T47D (cell line): Measurements from ENCODE around the gene YDJC.
"Not testable (repeated sequence)": the region's sequence is repeated elsewhere in the genome, so short reads cannot be mapped to it uniquely, and the experiment has no call there.

Experiments
- DNase-seq, 2 experiments: peaks; one replicate each; pipeline versions ENCODE4 v3.0.0 to v3.0.0-alpha.2; 2011 to 2012; ENCODE audit warnings: low read depth in 1 of 2, low spot score in 1 of 2
- JUND ChIP-seq: IDR thresholded peaks from 2 replicates; pipeline ENCODE4 v1.6.1; 2012; ENCODE audit warnings: low read depth
- in situ Hi-C: cut with HindIII; loops from 2 replicates; pipeline ENCODE4 v1.10.0; 2016; ENCODE audit warnings: low sequenced_read_pairs, low pct_unique_long_range_greater_than_20kb

Gene YDJC

GRCh38 chr22:21629255-21630149 is at the start of gene YDJC:
Gene YDJC (minus strand): TSS chr22:21630022. CDS start chr22:21630014, 8 bp downstream.
- peak; percentile 66 to 94 for DNase-seq
- in situ Hi-C loops, result no loop called here
- no peak for TF ChIP-seq JUND

DNA sequence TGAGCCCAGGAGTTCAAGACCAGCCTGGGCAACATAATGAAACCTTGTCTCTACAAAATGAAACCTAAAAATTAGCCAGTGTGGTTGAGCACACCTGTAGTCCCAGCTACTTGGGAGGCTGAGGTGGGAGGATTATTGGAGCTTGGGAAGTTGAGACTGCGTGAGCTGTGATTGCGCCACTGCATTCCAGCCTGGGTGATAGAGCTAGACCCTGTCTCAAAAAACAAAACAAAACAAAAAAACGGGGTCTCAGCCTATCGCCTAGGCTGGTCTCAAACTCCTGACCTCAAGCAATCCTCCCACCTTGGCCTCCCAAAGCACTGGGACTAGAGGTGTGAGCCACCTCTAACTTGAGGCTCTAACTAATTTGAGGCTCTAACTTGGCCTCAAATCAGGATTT is 49.6 kb upstream of the YDJC start:
- no peak for DNase-seq
- no peak for TF ChIP-seq JUND

DNA sequence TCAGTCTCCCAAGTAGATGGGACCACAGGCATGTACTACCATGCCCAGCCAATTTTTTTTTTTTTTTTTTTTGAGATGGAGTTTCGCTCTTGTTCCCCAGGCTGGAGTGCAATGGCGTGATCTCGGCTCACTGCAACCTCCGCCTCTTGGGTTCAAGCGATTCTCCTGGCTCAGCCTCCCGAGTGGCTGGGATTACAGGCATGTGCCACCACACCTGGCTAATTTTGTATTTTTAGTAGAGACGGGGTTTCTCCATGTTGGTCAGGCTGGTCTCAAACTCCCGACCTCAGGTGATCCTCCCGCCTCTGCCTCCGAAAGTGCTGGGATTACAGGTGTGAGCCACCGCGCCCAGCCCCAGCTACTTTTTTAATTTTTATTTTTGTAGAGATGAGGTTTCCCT is 49.0 kb upstream of the YDJC start:
- DNase-seq, in situ Hi-C loops: not testable (repeated sequence)

More for the DNA sequence above, 49.6 kb upstream of the YDJC start:
- in situ Hi-C loops, result no loop called here

DNA sequence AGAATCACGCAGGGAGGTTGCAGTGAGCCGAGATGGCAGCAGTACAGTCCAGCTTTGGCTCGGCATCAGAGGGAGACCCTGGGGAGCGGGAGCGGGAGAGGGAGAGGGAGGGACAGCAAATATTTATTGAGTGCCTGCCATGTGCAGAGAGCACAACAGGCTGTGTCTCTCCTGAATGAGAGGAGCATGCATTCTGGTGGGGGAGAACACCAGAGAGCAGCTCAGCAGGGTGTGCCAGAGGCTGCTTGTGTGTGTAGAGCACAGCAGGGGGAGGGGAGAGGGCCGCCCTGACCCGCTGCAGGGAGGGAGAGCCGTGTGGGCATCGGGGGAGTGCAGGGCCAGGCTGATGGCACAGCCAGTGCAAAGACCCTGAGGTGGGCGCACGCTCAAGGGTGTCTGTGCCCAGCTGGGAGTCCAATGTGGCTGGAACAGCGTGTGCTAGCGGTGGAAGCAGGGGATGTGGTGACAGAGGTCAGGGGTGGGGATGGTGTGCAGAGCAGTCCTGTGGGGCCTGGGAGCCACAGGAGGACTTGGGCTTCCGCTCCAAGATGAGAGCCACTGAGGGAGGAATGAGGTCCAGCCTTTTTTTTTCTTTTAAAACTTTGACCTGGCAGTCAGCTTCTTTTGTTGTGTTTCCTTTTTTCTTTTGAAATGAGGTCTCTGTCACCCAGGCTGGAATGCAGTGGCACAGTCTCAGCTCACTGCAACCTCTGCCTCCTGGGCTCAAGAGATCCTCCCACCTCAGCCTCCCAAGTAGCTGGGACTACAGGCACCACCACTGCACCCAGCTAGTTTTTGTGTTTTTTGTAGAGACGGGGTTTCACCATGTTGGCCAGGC is 48.0 kb upstream of the YDJC start:
- in situ Hi-C loops, result no loop called here
- no peak for TF ChIP-seq JUND
- DNase-seq, result no peak

GRCh38 chr22:21674638-21675245 is 44.9 kb upstream of the YDJC start:
- TF ChIP-seq JUND, result no peak
- DNase-seq, result no peak
- in situ Hi-C loops, result no loop called here

- in situ Hi-C loops, result no loop called here
- DNase-seq, result no peak
- TF ChIP-seq JUND, result no peak
Measured at GRCh38 chr22:21673534-21674321, 43.9 kb upstream of the YDJC start.

- no peak for DNase-seq
- TF ChIP-seq JUND, result no peak
- in situ Hi-C loops, result no loop called here
Measured at GRCh38 chr22:21672107-21672629, 42.3 kb upstream of the YDJC start.

DNA sequence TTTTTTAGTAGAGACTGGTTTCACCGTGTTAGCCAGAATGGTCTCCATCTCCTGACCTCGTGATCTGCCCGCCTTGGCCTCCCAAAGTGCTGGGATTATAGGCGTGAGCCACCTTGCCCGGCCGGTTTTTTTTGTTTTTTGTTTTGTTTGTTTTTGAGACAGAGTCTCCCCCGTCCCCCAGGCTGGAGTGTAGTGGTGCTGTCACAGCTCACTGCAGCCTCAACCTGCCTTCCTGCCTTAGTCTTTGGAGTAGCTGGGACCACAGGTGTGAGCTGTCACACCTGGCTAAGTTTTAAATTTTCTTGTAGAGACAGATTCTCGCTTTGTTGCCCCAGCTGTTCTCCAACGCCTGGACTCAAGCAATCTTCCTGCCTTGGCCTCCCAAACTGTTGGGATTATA is 39.2 kb upstream of the YDJC start:
- in situ Hi-C loops, result no loop called here
- DNase-seq, result peak in 1 of 2 experiments; percentile 79
- no peak for TF ChIP-seq JUND

DNA sequence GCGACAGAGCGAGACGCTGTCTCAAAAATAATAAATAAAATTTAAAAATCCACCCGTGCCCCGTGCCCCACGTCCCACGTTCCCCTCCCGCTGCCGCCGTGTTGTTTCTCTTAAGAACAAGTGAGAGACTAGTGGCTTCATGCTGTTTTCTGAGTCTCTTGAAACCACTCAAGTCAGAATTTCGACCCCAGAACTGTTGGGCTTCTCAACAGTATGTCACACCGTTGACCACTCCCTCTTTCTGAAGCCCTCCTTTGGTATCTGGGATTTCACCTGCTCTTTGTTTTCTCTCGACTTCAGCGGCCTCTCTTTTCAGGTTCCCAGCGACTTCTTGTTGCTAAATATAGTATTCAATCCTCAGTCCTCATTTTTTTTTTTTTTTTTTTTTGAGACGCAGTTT is 37.0 kb upstream of the YDJC start:
- TF ChIP-seq JUND, result no peak
- DNase-seq, result no peak
- in situ Hi-C loops, result no loop called here

- in situ Hi-C loops, result no loop called here
- no peak for TF ChIP-seq JUND
- no peak for DNase-seq
Measured at GRCh38 chr22:21665047-21665851, 35.4 kb upstream of the YDJC start.

DNA sequence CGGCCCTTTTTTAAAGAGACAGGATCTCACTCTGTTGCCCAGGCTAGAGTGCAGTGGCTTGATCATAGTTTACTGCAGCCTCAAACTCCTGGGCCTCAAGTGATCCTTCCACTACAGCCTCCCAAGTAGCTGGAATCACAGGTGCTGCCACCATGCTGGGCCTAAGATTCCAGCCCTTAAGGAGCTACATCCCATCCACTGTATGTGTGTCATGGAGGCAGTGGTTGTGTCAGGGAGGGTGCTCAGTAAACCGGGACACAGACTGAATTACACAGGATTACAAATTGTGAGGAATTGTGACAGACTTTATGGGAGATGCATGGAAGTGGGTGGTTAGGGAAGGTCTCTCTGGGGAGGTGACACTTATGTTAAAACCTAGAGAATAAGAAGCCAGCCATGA is 33.9 kb upstream of the YDJC start:
- TF ChIP-seq JUND, result no peak
- DNase-seq, result no peak
- in situ Hi-C loops, result no loop called here
